IPS-18a (cell line): ENCODE measurements around the gene PTPN1.
"Not testable (repeated sequence)": the region's sequence is repeated elsewhere in the genome, so short reads cannot be mapped to it uniquely, and the experiment has no call there.

Experiments used
- H3K27ac ChIP-seq: one replicate; pipeline ENCODE4 v1.5.1; 2013; ENCODE audit warnings: low read length
- H3K27me3 ChIP-seq: one replicate; pipeline ENCODE4 v1.6.1; 2013; ENCODE audit warnings: mild to moderate bottlenecking, low read length; ENCODE audit not compliant: control insufficient read depth, insufficient read depth
- H3K36me3 ChIP-seq: one replicate; pipeline ENCODE4 v1.6.1; 2013; ENCODE audit warnings: low read depth, low read length; ENCODE audit not compliant: control insufficient read depth
- H3K4me1 ChIP-seq: one replicate; pipeline ENCODE4 v1.6.1; 2013; ENCODE audit warnings: low read depth, low read length; ENCODE audit not compliant: control insufficient read depth
- H3K4me3 ChIP-seq: one replicate; pipeline ENCODE4 v1.5.1; 2013; ENCODE audit warnings: low read length
- H3K9ac ChIP-seq: one replicate; pipeline ENCODE4 v1.6.1; 2013; ENCODE audit warnings: mild to moderate bottlenecking, low read length, moderate library complexity
- H3K9me3 ChIP-seq: one replicate; pipeline ENCODE4 v1.6.1; 2013; ENCODE audit warnings: low read depth, low read length; ENCODE audit not compliant: control insufficient read depth

The PTPN1 gene

DNA sequence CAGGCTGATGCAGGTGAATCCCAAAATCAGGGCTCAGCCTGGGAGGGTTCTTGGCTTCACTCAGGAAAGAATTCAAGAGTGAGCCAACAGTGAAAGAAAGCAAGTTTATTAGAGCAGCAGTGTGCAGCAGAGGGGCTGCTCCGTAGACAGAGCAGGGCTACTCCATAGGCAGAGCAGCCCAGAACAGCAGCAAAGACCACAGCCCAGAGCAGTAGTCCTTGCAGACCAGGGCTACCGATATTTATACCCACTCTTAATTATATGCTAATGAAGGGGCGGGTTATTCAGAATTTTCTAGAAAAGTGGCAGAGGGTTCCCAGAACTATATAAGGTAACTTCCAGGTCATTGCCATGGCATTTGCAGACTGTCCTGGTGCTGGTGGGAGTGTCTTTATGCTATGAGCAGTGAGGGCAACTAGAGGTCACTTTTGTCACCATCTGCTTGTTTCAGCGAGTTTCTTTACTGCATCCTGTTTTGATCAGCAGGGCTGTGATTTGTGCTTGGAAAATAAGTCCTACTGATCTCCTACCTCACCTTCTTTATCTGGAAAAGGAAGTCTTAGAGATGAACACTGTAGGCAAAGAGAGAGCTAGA is 39.8 kb upstream of the PTPN1 start:
- H3K27ac ChIP-seq: no peak overlapping the region
- H3K27me3 ChIP-seq: no peaks in the 10 kb centered on the region
- no peaks in the 10 kb centered on the region for H3K36me3 ChIP-seq
- H3K4me3 ChIP-seq: no peak overlapping the region
- H3K4me1 ChIP-seq: no peaks in the 10 kb centered on the region
- H3K9me3 ChIP-seq: no peaks in the 10 kb centered on the region
- no peak overlapping the region for H3K9ac ChIP-seq

DNA sequence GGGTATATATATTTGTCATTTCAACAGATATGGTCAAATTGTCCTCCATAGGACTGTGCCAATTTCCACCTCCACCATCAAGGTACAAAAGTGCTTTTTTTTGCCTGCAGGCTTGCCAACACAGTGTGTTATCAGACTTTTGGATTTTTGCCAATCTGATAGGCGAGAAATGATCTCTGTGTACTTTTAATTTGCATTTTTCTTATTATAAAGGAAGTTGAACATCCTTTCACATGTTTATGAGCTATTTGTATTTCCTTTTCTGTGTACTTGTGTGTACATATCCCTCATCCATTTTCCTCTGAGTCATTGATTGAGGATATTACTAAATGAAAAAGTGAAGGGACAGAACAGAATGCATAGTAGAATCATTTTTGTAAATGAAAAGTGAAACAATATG is 39.0 kb upstream of the PTPN1 start:
- Histone ChIP-seq H3K27me3 (no peaks in the 10 kb centered on the region), H3K36me3 (no peaks in the 10 kb centered on the region), H3K27ac (no peak overlapping the region), H3K9ac (no peak overlapping the region), H3K4me3 (no peak overlapping the region), H3K9me3 (no peaks in the 10 kb centered on the region), H3K4me1 (no peaks in the 10 kb centered on the region)

DNA sequence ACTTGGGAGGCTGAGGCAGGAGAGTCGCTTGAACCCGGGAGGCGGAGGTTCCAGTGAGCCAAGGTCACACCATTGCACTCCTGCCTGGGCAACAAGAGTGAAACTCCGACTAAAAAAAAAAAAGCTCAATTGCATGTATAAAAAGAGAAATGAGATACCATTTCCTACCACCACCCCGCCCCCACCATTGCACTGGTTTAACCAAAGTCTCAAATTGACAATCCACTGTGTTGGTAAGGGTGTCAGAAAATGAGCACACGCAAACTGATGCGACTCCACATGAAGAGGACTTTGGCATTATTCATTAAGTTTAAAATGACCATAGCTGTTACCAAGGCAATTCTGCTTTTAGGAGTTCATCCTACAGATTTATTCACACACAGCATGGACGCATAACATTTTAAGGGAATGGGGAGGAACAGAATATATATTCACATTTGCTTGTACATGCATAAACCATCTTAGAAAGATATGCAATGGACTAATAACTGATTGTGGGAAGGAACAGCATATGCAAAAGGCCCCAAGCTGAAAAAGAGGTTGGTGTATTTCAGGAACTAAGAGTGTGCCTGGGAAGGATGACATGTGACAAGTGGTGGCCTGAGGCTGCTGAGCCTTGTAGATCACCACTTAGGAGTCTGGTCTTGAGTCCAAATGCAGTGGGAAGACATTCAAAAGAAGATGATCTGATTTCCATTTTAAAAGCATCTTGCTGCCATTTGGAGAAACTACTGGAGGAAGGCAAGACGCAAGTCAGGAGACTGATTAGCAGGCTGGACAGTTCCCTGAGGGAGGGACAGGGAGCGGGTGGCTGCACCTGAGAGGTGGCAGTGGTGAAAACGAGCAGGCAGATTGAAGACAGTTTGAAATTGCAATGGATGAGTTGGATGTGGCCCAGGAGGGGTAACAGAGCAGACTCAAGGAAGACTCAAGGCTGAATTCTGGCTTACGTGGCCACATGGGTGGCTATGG is 37.2 kb upstream of the PTPN1 start:
- H3K27ac ChIP-seq: no peak overlapping the region
- no peaks in the 10 kb centered on the region for H3K27me3 ChIP-seq
- H3K9me3 ChIP-seq: no peaks in the 10 kb centered on the region
- H3K4me3 ChIP-seq: no peak overlapping the region
- no peaks in the 10 kb centered on the region for H3K36me3 ChIP-seq
- no peak overlapping the region for H3K9ac ChIP-seq
- no peaks in the 10 kb centered on the region for H3K4me1 ChIP-seq

DNA sequence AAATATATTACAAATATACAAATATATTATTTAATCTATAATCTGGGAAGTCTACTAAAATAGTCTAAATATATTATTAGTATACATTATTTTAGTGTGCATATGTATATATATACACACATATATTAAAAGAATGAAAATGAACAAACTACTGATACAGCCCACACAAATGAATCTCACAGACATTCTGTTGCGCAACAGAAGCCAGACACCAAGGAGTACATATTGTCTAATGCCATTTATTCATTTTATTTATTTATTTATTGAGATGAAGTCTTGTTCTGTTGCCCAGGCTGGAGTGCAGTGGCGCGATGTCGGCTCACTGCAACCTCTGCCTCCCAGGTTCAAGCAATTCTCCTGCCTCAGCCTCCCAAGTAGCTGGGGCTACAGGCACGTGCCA is 35.8 kb upstream of the PTPN1 start:
- H3K4me1 ChIP-seq, H3K4me3 ChIP-seq, H3K27ac ChIP-seq, H3K27me3 ChIP-seq, H3K9me3 ChIP-seq, H3K36me3 ChIP-seq, H3K9ac ChIP-seq: not testable (repeated sequence)

DNA sequence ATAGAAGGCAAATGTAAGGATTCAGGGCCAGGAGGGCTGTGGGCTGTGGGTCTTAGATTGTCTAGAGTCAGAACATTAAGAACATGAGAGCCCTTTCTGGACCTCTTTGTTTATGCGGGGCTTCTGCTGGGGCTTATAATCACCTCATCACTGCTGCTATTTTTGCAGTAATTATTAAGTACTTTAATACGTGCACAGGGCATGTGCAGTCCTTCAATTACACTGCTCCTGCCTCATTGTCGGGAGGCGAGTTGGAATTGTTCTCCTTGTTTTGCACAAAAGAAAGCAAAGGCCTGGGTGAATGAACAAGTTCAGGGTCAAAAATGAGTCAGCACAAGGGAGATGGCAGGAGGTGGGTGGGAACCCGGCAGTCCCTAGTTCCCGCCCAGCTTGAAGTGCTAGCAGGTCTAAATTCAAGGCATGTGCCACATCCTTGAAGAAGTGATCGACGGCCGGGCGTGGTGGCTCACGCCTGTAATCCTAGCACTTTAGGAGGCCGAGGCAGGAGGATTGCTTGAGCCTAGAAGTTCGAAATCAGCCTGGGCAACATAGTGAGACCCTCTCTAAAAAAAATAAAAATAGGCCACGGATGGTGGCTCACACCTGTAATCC is 34.4 kb upstream of the PTPN1 start:
- H3K27ac ChIP-seq: no peak overlapping the region
- H3K9me3 ChIP-seq: no peaks in the 10 kb centered on the region
- H3K4me3 ChIP-seq: no peak overlapping the region
- no peak overlapping the region for H3K9ac ChIP-seq
- H3K4me1 ChIP-seq: no peaks in the 10 kb centered on the region
- H3K36me3 ChIP-seq: no peaks in the 10 kb centered on the region
- H3K27me3 ChIP-seq: no peaks in the 10 kb centered on the region

DNA sequence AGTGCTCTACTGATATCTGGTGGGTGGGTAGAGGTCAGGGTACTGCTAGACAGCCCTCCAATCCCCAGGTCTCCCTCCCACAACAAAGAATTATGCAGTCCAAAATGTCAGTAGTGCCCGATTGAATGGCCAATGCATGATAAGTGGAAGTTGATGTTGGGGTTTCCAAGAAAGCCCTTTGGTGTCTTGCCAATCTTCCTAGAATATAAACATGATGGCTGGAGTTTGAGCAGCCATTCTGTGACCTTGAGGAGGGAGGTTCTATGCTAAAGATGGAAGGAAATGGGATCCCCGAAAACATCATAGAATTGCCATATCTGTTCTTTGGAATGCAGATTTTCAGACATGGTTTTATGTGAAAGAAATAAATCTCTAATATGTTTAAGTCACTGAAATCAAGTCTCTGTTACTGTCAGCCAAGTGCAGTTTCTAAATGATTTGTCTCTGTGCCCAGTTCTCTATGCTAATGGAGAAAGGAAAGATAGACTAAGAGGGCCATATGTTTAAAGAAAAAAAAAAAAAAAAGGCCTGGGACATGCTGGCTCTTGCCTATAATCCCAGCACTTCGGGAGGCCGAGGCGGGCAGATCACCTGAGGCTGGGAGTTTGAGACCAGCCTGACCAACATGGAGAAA is 32.8 kb upstream of the PTPN1 start:
- Histone ChIP-seq H3K9ac (no peak overlapping the region), H3K9me3 (no peaks in the 10 kb centered on the region), H3K4me1 (no peaks in the 10 kb centered on the region), H3K36me3 (no peaks in the 10 kb centered on the region), H3K4me3 (no peak overlapping the region), H3K27me3 (no peaks in the 10 kb centered on the region), H3K27ac (no peak overlapping the region)

DNA sequence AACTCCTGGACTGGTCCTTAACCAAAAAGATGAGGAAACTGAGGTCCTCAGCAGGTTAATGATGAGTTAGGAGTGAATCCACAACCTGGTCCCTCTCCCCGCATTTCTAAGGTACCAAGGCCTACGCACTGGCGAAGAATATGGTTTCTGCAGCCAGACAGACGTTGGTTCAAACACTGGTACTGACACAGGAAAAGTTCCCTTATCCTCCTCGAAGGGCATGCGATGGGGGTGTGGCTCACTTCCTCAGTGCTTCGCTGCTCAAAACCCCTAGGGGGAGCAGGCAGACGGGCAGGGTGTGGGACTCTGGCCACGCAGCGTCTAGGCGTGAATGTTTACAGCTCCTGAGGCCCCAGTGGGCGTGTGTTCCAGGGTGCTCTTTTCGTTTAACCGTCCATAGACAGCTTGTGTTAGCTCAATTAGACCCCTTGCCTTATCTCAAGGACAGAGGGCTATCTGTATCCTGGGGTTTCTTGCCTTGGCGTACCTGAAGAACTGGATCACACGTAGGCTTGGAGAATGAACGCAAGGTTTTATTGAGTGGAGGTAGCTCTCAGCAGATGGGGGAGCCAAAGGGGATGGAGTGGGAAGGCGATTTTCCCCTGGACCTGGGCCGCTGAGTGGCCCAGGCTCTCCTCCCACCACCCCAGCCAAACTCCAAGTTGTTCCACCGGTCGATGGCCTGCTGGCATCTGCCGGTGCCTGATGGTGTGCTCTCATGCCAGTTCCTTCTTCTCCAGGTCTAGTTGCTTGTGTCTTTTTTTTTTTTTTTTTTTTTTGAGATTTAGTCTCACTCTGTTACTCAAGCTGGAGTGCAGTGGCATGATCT is 31.8 kb upstream of the PTPN1 start:
- no peaks in the 10 kb centered on the region for H3K4me1 ChIP-seq
- H3K4me3 ChIP-seq: no peak overlapping the region
- H3K36me3 ChIP-seq: no peaks in the 10 kb centered on the region
- H3K9me3 ChIP-seq: no peaks in the 10 kb centered on the region
- H3K9ac ChIP-seq: no peak overlapping the region
- no peak overlapping the region for H3K27ac ChIP-seq
- H3K27me3 ChIP-seq: no peaks in the 10 kb centered on the region

DNA sequence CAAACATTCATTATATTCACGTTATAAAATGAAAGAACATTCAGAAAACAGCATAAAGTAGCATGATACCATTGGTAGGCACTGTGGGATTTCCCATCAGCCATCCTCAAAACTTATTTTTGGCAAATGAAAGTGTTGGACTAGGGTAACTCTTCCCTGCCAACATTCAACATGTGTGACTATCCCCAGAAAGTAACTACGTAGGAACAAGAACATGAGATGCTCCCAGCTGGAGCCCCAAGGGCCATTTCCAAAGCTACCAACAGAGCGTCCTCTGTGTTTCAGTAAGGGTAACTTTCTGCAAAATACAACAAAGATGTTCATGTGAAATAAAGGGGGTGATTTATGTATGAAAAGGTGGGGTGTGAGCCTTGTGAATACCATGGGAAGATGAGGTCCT is 28.4 kb upstream of the PTPN1 start:
- Histone ChIP-seq H3K9me3 (no peaks in the 10 kb centered on the region), H3K27ac (no peak overlapping the region), H3K9ac (no peak overlapping the region), H3K27me3 (no peaks in the 10 kb centered on the region), H3K4me1 (no peaks in the 10 kb centered on the region), H3K4me3 (no peak overlapping the region), H3K36me3 (no peaks in the 10 kb centered on the region)

DNA sequence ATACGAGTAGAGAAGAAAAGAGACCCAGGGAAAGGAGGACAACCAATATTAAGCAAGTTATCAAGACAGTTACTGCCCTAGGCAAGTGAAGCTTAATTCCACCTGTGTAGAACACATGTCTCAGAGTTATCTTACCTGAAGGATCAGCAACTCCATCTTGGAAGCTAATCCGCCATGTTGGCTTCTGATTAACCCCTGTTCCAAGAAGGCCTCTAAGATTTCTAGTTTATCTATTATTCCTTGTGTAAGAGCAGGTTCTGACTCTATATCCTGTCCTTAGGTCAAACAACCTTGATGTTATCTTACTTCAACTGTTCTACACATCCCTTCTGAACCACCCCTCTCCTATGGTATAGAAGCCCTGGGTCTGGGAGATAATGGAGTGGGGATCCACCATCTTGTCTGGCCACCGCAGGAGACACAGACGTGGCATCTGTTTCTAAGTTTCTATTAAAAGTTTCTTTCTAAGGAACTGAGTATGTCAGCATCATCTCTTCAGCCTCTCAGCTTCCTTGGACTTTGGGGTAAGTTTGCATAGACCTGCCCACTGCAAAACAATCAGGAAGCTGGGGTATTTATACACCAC is 27.7 kb upstream of the PTPN1 start:
- Histone ChIP-seq H3K27me3 (no peaks in the 10 kb centered on the region), H3K36me3 (no peaks in the 10 kb centered on the region), H3K9ac (no peak overlapping the region), H3K4me1 (no peaks in the 10 kb centered on the region), H3K27ac (no peak overlapping the region), H3K4me3 (no peak overlapping the region), H3K9me3 (no peaks in the 10 kb centered on the region)

DNA sequence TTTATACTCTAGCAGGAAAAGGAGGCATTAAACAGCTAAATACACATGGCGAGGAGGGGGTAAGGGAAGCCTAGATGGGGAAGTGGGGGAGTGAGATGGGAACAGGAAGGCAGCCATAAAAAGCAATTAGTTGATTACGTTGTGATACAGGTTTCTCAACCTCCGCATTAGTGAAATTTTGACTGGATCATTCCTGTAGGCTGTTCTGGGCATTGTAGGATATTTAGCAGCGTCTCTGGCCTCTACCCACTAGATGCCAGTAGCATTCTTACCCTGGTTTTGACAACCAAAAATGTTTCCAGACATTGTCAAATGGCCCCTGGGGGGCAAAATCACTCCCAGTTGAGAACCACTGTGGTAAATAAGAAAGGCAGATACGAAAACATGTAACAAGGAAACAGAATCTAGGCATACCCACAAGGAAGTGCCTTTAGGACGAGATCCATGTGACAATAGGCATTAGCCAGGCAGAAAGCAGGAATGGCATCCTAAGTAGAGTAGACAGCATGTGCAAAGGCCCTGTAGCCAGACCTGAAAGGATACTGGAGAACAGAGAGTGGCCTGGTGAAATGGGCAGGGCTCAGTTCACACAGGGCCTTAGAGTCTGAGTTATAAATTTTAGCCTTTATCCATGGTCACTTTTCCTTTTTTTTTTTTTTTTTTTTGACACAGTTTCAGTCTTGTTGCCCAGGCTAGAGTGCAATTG is 25.8 kb upstream of the PTPN1 start:
- Histone ChIP-seq H3K27ac (no peak overlapping the region), H3K9ac (no peak overlapping the region), H3K4me1 (no peaks in the 10 kb centered on the region), H3K27me3 (no peaks in the 10 kb centered on the region), H3K36me3 (no peaks in the 10 kb centered on the region), H3K4me3 (no peak overlapping the region), H3K9me3 (no peaks in the 10 kb centered on the region)
